GM19193 (cell line): Measurements from ENCODE around the gene NR4A3.

Experiments used
- POLR2A ChIP-seq: IDR thresholded peaks from 4 replicates; pipeline ENCODE4 v1.6.1; 2011; ENCODE audit not compliant: insufficient read depth, insufficient read length; ENCODE audit errors: extremely low read depth

The NR4A3 gene

DNA sequence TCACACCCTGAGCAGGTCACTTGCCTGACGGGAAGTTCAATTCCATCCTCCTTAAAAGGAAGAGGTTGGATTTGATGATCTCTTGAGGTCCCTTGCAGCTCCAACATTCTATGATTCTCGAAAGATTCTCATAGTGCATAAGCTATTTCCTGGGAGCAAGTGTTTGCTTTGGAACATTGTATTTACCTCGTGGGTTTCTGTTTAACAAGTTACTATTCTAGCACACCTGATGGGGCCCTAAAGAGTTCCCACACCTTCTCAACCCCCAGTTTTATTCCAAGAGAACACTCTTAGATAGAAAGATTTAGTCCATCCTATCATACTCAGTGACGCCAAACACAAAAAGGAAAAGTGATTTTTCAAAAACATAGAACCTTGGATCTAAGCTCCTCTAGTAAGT, 23.4 kb downstream of the NR4A3 start:
- TF ChIP-seq POLR2A = no peak

DNA sequence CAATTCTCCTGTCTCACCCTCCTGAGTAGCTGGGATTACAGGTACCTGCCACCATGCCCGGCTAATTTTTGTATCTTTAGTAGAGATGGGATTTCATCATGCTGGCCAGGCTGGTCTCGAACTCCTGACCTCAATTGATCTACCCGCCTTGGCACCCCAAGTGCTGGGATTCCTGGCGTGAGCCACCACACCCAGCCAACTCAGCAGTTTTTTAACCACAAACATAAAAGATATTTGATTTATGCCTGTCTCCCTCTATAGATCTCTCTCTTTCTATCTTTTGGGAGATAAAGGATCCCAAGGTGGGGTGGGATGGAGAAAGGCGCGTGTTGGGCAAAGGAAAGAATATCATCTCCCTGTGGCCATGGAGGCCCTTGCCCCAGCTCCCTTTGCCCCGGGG, 26.8 kb downstream of the NR4A3 start:
- TF ChIP-seq POLR2A = no peak

DNA sequence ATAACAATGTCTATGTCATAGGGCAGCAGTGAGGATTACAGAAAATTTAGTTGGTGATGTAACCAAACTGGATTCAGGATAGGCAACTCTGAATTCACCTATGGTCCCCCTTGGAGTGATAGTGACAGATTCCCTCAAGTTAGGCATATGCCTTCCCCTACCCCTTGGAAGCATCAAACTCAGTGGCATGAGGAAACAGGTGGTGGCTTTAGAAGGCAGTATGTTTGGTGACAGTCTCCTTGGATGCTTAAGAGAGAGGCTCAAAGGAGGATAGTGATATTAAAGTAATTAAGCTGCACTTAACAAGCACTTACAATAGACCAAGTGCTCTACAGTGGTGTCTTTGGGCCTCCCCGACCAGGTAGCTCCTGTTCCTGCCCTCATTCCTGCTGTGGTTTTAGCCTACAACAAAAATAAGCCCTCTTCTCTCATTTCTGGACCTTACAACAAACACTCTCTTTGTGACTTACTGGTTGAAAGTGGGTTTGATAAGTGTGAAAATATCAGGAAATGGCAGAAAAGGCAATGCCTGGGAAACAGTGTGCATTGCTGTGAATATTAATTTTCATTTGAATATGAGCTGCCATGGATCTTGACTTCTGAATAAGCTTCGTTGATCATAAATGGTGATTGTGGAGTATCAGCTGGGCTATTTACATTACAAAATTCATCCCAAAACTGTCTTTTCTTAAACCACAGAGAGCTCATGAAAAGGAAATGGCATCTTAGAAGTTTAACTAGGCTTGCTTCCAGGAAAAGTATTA, 29.2 kb downstream of the NR4A3 start:
- TF ChIP-seq POLR2A = no peak

DNA sequence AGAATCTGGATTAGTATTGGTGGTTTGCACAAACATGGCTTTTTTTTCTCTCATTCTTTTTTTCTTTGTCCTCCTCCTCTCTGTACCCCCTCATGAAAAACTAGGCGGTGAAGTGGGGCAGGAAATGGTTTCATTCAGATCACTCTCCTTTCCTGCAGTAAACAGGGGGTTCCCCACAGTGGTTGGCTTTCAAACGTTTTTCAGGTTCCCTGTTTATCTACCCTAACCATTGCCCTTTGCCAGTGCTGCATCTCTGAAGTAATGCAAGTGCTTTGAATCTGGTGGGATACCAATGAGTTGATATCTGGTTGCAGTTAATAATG, 29.8 kb downstream of the NR4A3 start:
- TF ChIP-seq POLR2A = no peak

DNA sequence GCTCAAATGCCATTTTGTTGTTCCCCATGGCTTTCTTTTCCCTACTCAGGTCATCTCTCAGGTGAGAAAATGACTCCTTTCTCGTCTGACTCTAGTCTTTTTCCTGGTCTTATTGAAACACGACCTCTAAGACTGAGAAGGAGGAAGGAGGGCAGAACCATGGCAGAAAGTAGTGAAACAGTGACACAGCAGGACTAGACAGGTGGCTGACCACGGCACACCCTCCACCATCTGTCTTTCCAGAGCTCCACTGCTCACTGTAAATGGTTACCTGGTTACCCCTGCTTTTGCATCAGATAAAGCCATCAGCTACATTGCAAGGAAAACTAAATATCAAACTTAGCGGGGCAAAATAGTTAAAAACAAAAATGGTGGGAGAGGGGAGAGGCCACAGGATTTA, 30.9 kb downstream of the NR4A3 start:
- no peak for TF ChIP-seq POLR2A

DNA sequence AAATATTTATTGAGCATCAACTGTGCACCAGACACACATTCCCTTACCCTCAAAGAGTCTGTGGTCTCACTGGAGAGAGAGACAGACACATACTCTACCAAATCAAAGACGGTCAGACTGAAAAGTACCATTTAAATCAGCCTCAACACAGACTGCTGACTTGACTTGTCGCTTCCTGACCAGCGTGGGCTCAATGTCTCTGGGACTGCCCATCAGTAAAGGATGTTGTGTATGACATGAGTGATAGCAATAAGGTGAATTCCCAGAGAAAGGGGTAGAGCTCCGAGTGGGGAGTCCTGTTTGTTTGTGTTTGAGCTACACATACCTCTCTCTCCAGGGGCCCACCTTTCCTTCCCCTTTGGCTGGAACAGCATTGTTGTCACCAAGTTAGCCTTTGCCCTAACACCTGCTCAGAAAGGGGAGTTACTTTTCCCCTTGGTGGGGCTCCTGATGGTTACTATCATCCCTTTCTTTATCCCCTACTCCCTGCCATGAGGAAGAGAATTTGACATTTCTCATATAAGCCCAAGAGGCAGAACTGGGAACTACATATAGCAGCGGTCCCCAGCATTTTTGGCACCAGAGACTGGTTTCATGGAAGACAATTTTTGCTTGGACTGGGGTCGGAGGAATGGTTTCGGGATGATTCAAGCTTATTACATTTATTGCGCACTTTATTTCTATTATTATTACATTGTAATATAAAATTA, 33.9 kb downstream of the NR4A3 start:
- TF ChIP-seq POLR2A = no peak

DNA sequence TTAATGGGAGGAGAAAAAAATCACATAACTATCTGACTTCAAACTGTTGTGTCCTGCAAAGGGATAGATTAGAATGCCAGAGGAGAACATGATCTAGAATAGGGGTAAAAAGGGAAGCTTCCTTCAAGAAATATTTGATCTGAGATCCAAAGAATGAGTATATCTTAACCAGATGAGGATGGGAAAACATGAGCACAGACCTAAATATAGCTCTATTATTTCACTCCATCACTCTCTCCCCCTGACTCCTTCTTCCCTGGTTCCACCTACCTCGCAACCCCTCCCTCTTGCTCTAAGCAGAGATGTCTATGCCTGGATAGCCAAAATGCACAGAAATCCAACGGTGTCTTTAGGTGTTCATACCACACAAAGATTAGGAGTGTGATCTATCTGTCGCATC, 36.4 kb downstream of the NR4A3 start:
- no peak for TF ChIP-seq POLR2A

DNA sequence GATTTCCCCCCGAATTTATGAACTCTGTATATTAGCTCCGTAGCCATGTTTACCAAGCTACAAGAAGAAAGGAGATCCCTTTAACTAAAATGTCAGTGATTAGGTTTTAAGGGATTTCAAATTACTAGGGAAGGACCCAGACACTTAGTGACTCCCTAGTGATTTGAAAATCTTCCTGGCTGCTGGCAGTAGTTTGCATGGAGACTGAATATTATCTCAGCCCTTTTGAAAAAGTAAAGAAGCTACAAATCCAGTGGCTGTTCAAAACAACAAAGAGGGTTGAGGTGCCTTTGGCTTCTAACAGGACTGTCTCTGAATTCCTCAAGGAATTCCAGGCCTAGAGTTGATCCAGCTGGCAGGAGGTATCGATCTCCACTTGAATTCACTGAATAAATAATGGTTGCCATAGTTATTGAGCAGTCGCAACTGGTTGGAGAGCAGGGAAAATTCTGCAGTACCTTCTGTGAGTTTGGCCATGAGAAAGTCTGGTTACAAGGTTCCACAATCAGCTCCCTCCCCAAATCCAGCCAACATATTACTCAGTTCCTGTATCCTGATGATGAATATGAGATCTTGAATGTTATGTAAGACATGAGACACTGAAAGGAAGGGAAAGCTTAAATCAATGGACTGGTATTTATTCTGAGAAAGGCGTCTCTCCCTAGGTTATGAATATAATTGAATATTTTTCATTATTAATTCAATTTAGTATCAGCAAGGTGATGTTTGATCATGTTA, 37.7 kb downstream of the NR4A3 start:
- TF ChIP-seq POLR2A = no peak

DNA sequence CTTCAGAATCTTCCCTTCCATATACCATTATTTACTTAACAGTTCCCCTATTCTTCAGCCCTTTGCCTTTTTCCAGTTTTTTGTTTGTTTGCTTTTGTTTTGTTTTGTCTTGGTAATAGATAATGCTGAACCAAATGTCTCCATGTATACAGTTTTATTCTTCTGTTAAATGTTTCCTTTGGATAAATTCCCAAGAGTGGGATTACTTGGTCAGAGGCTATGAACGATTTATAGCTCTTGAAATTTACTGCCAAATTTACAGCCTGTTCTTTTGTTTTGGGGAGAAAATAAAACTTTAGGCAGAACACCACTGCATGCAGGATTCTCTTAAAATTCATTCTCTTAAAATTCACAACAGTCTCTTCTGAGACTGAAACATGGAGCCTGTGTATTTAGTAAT, 38.6 kb downstream of the NR4A3 start:
- no peak for TF ChIP-seq POLR2A

DNA sequence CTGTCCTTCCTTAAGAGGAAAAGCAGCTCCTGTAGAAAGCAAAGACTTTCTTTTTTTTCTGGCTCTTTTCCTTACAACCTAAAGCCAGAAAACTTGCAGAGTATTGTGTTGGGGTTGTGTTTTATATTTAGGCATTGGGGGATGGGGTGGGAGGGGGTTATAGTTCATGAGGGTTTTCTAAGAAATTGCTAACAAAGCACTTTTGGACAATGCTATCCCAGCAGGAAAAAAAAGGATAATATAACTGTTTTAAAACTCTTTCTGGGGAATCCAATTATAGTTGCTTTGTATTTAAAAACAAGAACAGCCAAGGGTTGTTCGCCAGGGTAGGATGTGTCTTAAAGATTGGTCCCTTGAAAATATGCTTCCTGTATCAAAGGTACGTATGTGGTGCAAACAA, 42.3 kb downstream of the NR4A3 start:
- TF ChIP-seq POLR2A = no peak

DNA sequence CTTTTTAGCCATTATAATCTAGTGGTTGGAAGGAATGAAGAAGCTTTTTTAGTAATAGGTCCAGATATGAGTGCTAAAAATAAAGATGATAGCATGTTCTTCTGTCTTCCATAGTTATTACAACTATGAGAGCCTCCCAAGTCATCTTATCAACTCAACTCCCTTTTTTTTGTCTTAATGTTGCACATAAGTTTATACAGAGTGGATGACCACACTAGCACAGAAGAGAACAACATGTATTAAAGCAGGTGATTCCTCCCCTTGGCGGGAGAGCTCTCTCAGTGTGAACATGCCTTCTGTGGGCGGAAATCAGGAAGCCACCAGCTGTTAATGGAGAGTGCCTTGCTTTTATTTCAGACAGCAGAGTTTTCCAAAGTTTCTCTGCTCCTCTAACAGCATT, 44.7 kb downstream of the NR4A3 start:
- no peak for TF ChIP-seq POLR2A

DNA sequence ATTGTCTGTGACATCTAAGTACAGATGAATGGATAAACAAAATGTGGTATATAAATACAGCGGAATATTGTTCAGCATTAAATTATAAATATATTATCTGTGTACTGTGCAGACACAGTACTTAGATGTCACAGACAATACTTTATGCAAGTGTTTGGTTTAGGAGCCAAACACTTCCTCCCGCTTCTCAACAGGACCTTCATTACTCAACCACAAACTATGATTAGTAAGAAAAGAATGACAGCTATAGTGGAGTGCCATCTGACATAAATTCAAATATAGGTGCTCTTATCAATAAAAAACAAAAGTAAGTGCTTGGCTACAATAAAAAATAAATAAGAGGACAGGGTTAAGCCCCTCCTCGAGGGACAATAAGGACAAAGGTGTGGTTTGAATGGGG, 45.9 kb downstream of the NR4A3 start:
- no peak for TF ChIP-seq POLR2A

DNA sequence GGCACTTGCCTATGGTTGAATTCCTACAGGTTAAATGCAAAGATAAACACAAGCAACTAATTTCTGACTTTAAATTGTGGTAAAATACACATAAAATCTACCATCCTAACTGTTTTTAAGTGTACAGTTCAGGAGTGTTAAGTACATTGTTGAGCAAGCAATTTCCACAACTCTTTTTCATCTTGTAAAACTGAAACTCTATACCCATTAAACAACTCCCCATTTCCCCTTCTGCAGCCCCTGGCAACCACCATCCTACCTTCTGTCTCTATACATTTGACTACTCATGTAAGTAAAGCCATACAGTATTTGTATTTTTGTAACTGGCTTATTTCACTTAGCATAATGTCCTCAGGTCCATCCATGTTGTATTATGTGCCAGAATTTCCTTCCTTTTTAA, 46.3 kb downstream of the NR4A3 start:
- TF ChIP-seq POLR2A = no peak

DNA sequence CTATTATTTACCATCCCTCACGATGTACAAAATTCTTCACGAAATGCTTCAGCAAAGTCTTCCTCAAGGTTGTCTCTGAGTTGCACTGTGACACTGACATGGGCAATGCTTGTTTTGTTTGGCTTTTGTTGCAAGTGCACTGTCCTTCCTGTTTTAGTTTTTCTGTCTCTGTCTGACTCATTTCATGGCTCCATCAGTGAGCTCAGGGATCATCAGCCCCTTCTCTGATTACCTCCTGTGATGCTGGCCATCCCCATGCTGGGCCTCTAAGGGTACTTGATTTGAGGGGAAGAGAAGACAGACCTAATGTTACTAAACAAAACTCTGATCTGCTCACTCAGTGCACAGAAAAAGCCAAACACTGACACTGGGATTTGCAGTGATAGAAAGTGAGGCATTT, 47.2 kb downstream of the NR4A3 start:
- no peak for TF ChIP-seq POLR2A

DNA sequence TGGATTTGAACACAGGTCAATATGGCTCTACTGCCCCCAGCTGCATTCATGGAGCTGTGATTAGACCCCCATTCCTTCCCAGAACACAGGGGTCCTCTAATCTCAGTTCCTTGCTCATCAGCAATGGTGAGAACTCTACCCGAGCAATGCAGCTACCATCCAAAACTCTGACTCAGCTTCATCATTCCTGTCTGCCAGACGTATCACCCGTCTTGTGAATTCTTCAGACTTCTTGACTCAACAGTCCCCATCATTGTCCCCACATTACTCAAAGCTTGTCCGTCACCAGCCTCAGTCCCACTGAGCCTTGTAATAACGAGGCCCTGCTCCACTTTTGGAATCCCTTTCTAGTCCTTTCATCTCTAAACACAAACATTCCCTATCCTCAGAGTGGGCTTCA, 48.4 kb downstream of the NR4A3 start:
- TF ChIP-seq POLR2A = no peak

DNA sequence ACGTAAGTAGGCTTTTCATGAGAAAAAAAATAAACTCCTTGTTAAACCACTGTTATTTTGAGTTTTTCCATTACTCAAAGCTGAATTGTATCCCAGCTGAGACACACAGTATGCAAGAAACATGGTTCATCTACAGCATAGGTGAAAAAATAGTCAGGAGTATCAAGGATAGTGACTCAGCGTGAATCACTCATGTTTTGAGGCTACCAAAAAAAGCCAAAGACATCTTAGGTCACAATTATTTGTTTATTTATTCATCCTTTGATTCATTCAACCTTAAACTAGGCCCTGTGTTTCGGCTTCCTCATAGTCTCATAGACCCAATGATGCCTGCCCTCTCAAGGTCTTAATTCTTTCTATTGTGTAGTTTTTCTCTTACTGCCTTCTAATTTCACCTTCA, 51.8 kb downstream of the NR4A3 start:
- TF ChIP-seq POLR2A = no peak
